NCI-H774 (cell line): Measurements from ENCODE around the gene PSME4.
"Not testable (repeated sequence)": the region's sequence is repeated elsewhere in the genome, so short reads cannot be mapped to it uniquely, and the experiment has no call there.

ENCODE experiments used
- DNase-seq: peaks from one replicate; lab custom pipeline; 2025; lab: John Stamatoyannopoulos, UW

Gene PSME4

DNA sequence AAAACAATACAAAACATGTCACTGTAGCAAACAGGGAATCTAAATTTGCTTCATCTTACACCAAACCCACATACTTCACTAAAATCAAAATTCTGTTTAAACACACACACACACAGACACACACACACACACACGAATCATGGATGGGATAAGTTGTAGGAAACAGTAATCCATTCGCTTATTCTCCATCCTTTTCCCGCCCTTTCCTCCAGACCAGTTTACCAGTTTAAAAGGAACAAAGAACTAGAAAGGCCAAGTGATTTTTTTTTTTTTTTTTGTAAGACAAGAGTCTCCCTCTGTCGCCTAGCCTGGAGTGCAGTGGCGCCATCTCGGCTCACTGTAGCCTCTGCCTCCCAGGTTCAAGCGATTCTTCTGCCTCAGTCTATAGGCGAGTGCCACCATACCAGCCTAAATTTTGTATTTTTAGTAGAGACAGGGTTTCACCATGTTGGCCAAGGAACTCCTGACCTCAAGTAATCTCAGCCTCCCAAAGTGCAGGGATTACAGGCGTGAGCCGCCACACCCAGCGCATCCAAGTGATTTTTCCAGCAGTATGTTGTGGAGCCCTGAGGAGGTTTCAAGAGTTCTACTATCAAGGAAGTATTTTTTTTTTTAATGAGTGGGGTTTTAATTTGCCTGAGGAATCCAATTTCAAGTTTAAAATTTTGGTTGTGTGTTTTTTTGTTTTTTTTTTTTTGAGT is 5.7 kb downstream of the PSME4 start:
- DNase-seq = no peak

GRCh38 chr2:53964257-53964952 is 6.4 kb downstream of the PSME4 start:
- DNase-seq = no peak

- DNase-seq = not testable (repeated sequence)
These were observed 9.1 kb downstream of the PSME4 start for GRCh38 chr2:53961478-53962216.

GRCh38 chr2:53960476-53960875 is 10.3 kb downstream of the PSME4 start:
- no peak for DNase-seq

DNA sequence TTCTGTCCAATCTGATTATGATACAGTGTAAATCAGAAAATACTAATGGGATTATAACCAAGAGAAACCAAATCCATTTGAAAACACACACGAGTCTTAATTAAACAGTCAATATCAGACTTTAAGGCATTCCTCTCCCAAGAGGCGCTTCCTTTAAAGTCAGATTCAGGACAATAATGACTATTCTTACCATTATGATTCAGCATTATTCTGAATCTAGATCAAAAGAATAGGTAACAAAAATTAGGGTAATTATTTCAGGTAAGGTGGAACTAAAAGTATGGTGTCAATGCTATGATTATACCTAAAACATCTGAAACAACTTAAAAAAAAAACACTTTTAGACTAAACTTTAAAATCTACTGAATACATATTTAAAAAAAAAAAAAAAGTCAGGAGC is 12.3 kb downstream of the PSME4 start:
- DNase-seq = no peak

DNA sequence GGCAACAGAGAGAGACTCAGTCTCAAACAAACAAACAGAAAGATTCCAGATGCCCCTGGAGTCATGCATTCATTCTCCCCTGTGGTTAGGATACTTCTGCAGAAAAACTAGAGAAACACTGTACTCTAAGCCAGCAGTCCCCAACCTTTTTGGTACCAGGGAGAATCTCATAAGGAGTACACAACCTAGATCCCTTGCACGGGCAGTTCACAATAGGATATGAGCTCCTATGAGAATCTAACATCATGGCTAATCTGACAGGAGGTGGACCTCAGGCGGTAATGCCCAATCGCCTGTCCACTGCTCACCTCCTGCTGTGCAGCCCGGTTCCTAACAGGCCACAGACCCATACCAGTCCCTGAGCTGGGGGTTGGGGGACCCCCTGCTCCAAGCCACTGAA is 18.3 kb downstream of the PSME4 start:
- no peak for DNase-seq

DNA sequence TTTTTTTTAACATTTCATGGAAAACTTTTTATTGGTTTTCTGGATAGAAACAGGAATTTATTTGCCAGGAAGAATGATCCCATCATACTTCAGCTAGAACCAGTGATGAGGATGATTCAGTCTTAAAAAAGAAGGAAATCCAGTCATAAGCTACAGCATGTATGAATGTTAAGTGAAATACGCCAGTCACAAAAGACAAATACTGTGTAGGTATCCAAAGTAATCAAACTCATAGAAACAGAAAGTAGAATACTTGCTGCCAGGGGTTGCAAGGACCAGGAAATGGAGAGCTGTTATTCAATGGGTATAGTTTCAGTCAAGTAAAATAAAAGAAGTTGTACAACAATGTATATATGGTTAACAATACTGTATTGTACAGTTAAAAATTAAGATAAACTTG is 21.3 kb downstream of the PSME4 start:
- DNase-seq = no peak

DNA sequence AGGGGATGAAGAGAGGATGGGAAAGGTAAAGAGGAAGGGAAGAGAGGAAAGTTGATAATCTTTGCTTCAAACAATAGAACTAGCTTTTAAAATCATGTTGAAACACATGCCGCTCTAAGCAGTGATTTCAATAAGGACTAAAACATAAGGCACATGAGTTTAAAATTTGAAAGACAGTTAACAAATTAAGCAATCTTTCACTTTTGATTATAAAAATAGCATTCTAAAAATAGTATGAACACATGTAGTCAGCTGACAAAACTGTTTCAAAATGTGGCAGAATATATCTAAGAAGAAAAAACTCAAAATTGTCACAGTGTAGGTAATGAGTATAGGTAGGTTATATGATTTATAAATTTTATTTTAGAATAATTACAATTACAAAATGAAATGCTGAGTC is 25.3 kb downstream of the PSME4 start:
- no peak for DNase-seq

- DNase-seq = no peak
These were observed 26.3 kb downstream of the PSME4 start for GRCh38 chr2:53944542-53944941.

DNA sequence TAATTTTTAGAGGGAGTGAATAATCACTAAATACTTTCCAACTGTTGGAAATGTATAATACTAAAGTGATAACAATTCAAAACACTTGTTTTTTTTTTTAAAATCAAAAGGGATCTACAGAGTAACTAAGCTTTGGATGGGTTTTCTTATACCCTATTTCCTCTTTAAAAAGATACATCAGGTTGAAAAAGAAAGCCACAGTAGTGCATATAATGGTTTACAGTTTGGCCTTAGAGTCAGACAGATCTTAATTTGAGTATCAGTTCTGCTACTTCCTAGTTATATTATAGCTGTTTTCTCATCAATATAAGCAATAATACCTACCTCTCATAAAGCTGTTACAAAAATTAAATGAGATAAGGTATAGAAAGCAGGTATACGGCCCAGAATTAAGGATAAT is 28.5 kb downstream of the PSME4 start:
- DNase-seq = no peak

DNA sequence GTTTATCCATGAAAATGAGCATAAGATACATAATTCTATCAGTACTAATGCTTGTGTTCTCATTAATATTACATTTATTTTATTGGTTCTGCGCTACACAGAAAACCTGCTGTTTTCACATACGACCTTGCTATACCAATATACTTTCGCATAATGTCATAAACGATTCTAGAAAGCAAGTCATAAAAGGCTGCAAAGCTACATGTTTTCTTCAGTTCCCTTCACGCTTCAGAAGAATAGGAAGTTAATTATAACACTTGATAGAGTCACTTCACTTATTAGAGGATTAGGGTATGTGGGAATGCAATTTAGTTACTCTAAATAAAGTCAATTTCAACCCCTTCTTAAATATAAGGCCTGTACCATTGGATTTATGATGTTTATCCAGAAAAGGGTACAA is 29.0 kb downstream of the PSME4 start:
- no peak for DNase-seq

GRCh38 chr2:53939656-53940055 is 31.1 kb downstream of the PSME4 start:
- no peak for DNase-seq

GRCh38 chr2:53938904-53939303 is 31.9 kb downstream of the PSME4 start:
- DNase-seq = no peak

GRCh38 chr2:53933329-53933728 is 37.5 kb downstream of the PSME4 start:
- DNase-seq = no peak

- DNase-seq = not testable (repeated sequence)
These were observed 44.5 kb downstream of the PSME4 start for GRCh38 chr2:53926321-53926720.

GRCh38 chr2:53913721-53914120 is 57.1 kb downstream of the PSME4 start:
- no peak for DNase-seq

GRCh38 chr2:53911434-53912189 is 59.2 kb downstream of the PSME4 start:
- no peak for DNase-seq

DNA sequence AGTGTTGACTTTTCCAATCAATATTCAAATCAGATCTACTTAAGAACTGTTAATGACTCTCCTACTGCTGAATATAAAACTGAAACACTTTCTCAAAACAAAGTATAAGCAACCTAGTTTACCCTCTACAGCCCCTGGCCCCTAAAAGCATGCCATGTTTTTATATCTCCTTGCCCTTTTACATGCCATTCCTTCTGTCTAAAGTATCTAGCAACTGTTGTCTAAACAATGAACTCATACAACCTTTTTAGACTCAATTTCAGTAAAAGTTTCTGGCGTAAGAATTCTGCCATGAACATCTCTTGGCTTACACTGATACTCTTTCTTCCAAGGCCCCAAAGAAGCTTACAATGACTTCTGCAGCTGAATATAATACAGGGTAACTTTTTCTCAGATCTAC is 63.2 kb downstream of the PSME4 start:
- DNase-seq = no peak

DNA sequence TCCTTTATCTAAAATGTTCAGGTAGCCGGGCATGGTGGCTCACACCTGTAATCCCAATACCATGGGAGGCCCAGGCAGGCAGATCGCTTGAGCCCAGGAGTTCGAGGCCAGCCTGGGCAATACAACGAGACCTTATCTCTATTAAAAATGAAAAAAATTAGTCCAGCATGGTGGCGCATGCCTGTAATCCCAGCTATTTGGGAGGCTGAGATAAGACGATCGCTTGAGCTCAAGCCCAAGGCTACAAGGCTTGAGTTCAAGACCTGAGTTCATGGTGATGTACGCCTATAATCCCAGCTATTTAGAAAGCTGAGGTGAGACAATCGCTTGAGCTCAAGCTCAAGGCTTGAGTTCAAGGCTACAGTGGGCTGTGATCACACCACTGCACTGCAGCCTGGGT is 65.4 kb downstream of the PSME4 start:
- no peak for DNase-seq

DNA sequence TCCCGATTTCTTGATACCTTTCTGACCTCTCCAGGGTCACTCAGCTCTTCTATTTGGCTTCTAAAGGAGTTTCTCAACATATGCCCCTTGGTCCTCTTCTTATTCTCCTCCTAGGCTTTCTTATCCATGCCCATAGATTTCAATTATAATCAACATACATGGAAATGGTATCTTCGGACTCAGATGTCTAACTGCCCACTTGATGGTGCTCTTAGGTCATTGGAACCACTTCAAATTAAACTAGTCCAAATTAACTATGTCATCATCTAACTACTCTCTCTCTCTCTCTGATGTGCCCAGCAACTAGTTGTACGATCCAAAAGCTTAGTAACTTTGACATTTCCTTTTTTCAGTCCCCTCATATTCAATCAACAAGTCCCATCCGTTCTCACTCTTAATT is 67.8 kb downstream of the PSME4 start:
- DNase-seq = no peak

DNA sequence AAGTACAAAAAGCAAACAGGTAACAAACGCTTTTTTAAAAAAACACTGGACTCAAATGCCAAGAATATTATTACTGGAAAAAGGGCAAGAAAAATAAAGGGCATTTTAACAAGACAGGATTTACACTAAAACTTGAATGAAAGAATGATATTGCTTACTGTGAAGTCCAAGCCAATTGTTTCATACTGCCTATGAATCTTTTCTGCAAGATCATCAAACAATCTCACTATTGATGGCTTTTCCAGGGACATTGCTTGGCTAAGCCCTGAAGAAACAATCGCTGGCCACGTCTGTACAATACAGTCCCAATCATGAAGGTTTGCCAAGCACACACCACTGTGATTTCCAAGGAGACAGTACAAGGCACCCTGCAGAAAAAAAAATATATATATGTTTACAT is 69.6 kb downstream of the PSME4 start:
- DNase-seq = no peak

DNA sequence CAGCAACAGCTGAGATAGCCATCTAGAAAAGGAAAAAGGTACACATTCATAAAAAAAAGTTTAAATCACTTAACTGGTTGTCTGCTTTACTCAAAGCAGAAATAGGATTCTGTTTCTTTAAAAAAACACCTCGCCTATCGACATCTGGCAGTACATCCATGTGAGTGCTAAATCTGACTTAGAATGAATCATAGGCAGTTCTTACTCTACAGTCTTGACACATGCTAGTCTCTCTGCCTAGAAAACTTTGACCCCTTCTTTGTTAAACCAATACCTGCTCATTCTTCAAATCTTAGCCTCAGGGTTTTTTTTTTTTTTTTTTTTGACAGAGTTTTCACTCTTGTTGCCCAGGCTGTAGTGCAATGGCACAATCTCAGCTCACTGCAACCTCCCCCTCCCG is 73.9 kb downstream of the PSME4 start:
- DNase-seq = no peak
